Thymus (tissue), 11 donors: ENCODE results near the gene SHKBP1. TPM values are rescaled to one million over a fixed set of nuclear protein-coding genes. Genes with fewer than 3 reads are reported as not detected.

Source experiments
- DNase-seq, 9 donors: peaks; one replicate each; pipeline ENCODE4 v3.0.0-alpha.2; 2013; ENCODE audit warnings: low spot score in 9 of 9, low read depth in 6 of 9, missing footprints in 1 of 9
- H3K27ac ChIP-seq, 2 donors: one replicate each; pipeline ENCODE4 v1.5.1; 2013; ENCODE audit warnings: control low read depth in 1 of 2, low read depth in 1 of 2, low read length in 1 of 2, mild to moderate bottlenecking in 1 of 2, moderate library complexity in 1 of 2
- H3K27me3 ChIP-seq, 2 donors: one replicate each; pipeline ENCODE4 v1.5.1; 2013; ENCODE audit warnings: low read length in 1 of 2; ENCODE audit not compliant: control insufficient read depth in 2 of 2, insufficient read depth in 1 of 2
- H3K36me3 ChIP-seq, 2 donors: one replicate each; pipeline ENCODE4 v1.5.1; 2013; ENCODE audit warnings: low read length in 1 of 2, mild to moderate bottlenecking in 1 of 2, moderate library complexity in 1 of 2; ENCODE audit not compliant: control insufficient read depth in 2 of 2, insufficient read depth in 2 of 2
- H3K4me1 ChIP-seq, 2 donors: one replicate each; pipeline ENCODE4 v1.5.1; 2013; ENCODE audit warnings: low read length in 2 of 2; ENCODE audit not compliant: control insufficient read depth in 2 of 2, insufficient read depth in 2 of 2
- H3K4me3 ChIP-seq, 2 donors: one replicate each; pipeline ENCODE4 v1.5.1; 2013; ENCODE audit warnings: low read length in 2 of 2, control low read depth in 1 of 2, mild to moderate bottlenecking in 1 of 2
- H3K9me3 ChIP-seq, 2 donors: one replicate each; pipeline ENCODE4 v1.5.1; 2013; ENCODE audit warnings: low read length in 1 of 2, mild to moderate bottlenecking in 1 of 2; ENCODE audit not compliant: control insufficient read depth in 2 of 2, insufficient read depth in 1 of 2
- WGBS: extraction: QIAGEN DNeasy Blood & Tissue Kit; methylation state at CpG from one replicate; pipeline ENCODE4 v1.1.7; 2013; 5-methylcytosine and 5-hydroxymethylcytosine counted together
- polyA plus RNA-seq: library from polyadenylated mRNA; stranded (reverse); fragments of 200-250 nt; gene quantifications from one replicate; pipeline ENCODE4 v1.2.3, GENCODE V29; 2013
- total RNA-seq: library from RNA; stranded (reverse); fragments of 120-200 nt; gene quantifications from one replicate; pipeline ENCODE4 v1.2.4, GENCODE V29; 2013
- donor health status: healthy.

SHKBP1 gene
- total and polyA plus RNA-seq, 2 donors = 33.1 to 117 TPM

GRCh38 chr19:40633207-40633606 is 56.5 kb downstream of the SHKBP1 start:
- Histone ChIP-seq H3K9me3 (no peaks in the 10 kb centered on the region), H3K4me1 (peaks cover 0 to 2% of the 10 kb centered on the region in 2 donors), H3K27me3 (peaks cover 2 to 12% of the 10 kb centered on the region in 2 donors), H3K36me3 (no peaks in the 10 kb centered on the region), H3K4me3 (no peak overlapping the region), H3K27ac (no peak overlapping the region)
- 96% methylated on average over 5 of the region's 5 CpGs for WGBS
- DNase-seq = no peak

- H3K36me3 ChIP-seq = no peaks in the 10 kb centered on the region
- no peak overlapping the region for H3K27ac ChIP-seq
- 89% methylated on average over 1 of the region's 1 CpG for WGBS
- H3K27me3 ChIP-seq = peaks cover 2 to 12% of the 10 kb centered on the region in 2 donors
- no peak overlapping the region for H3K4me3 ChIP-seq
- no peaks in the 10 kb centered on the region for H3K9me3 ChIP-seq
- no peak for DNase-seq
- peaks cover 0 to 8% of the 10 kb centered on the region in 2 donors for H3K4me1 ChIP-seq
Observed at GRCh38 chr19:40638327-40638726, 61.7 kb downstream of the SHKBP1 start.

- peaks cover 0 to 6% of the 10 kb centered on the region in 2 donors for H3K27me3 ChIP-seq
- peaks cover 0 to 6% of the 10 kb centered on the region in 2 donors for H3K4me1 ChIP-seq
- no peak for DNase-seq
- H3K27ac ChIP-seq = no peak overlapping the region
- no peaks in the 10 kb centered on the region for H3K9me3 ChIP-seq
- WGBS = 95% methylated on average over 6 of the region's 6 CpGs
- no peak overlapping the region for H3K4me3 ChIP-seq
- no peaks in the 10 kb centered on the region for H3K36me3 ChIP-seq
Observed at GRCh38 chr19:40639638-40639982, 62.9 kb downstream of the SHKBP1 start.

- DNase-seq = peak in 1 of 9 donors; percentile 19
- WGBS = 8% methylated on average over 5 of the region's 5 CpGs
- H3K4me1 ChIP-seq = peaks cover 0 to 6% of the 10 kb centered on the region in 2 donors
- no peaks in the 10 kb centered on the region for H3K36me3 ChIP-seq
- H3K9me3 ChIP-seq = no peaks in the 10 kb centered on the region
- H3K4me3 ChIP-seq = no peak overlapping the region
- H3K27me3 ChIP-seq = no peaks in the 10 kb centered on the region
- no peak overlapping the region for H3K27ac ChIP-seq
Observed at GRCh38 chr19:40640744-40641143, 64.1 kb downstream of the SHKBP1 start.

Other genes with a start within 250 kb of the SHKBP1 start
- 7.3 TPM for gene C19orf47, start 228.5 kb upstream of the SHKBP1 start, total RNA-seq
- 13.9 TPM for gene C19orf47, start 228.5 kb upstream of the SHKBP1 start, polyA plus RNA-seq
- 70.3 TPM for gene PLD3, start 228.2 kb upstream of the SHKBP1 start, total RNA-seq
- gene PLD3, start 228.2 kb upstream of the SHKBP1 start, polyA plus RNA-seq = 108 TPM
- under 0.01 TPM for gene HIPK4, start 186.7 kb upstream of the SHKBP1 start, total RNA-seq
- 0.07 TPM for gene HIPK4, start 186.7 kb upstream of the SHKBP1 start, polyA plus RNA-seq
- gene PRX, start 163.5 kb upstream of the SHKBP1 start, total RNA-seq = 1.0 TPM
- gene PRX, start 163.5 kb upstream of the SHKBP1 start, polyA plus RNA-seq = 1.7 TPM
- 7.6 TPM for gene SERTAD1, start 150.9 kb upstream of the SHKBP1 start, total RNA-seq
- 15.4 TPM for gene SERTAD1, start 150.9 kb upstream of the SHKBP1 start, polyA plus RNA-seq
- gene SERTAD3, start 132.5 kb upstream of the SHKBP1 start, total RNA-seq = 17.6 TPM
- 35.2 TPM for gene SERTAD3, start 132.5 kb upstream of the SHKBP1 start, polyA plus RNA-seq
- gene BLVRB, start 111.1 kb upstream of the SHKBP1 start, total RNA-seq = 49.9 TPM
- gene BLVRB, start 111.1 kb upstream of the SHKBP1 start, polyA plus RNA-seq = 88.8 TPM
- gene SPTBN4, start 109.9 kb upstream of the SHKBP1 start, total RNA-seq = 0.24 TPM
- gene SPTBN4, start 109.9 kb upstream of the SHKBP1 start, polyA plus RNA-seq = 0.73 TPM
- 6.0 TPM for gene LTBP4, start 24.5 kb downstream of the SHKBP1 start, total RNA-seq
- gene LTBP4, start 24.5 kb downstream of the SHKBP1 start, polyA plus RNA-seq = 35.6 TPM
- gene NUMBL, start 113.8 kb downstream of the SHKBP1 start, total RNA-seq = 2.0 TPM
- gene NUMBL, start 113.8 kb downstream of the SHKBP1 start, polyA plus RNA-seq = 15.3 TPM
- 21.6 TPM for gene COQ8B, start 140.0 kb downstream of the SHKBP1 start, total RNA-seq
- 40.1 TPM for gene COQ8B, start 140.0 kb downstream of the SHKBP1 start, polyA plus RNA-seq
- gene ITPKC, start 140.2 kb downstream of the SHKBP1 start, total RNA-seq = 6.7 TPM
- gene ITPKC, start 140.2 kb downstream of the SHKBP1 start, polyA plus RNA-seq = 35.5 TPM
- 1.1 TPM for gene ACTMAP, start 173.6 kb downstream of the SHKBP1 start, total RNA-seq
- 7.4 TPM for gene ACTMAP, start 173.6 kb downstream of the SHKBP1 start, polyA plus RNA-seq
- gene SNRPA, start 174.3 kb downstream of the SHKBP1 start, total RNA-seq = 60.9 TPM
- gene SNRPA, start 174.3 kb downstream of the SHKBP1 start, polyA plus RNA-seq = 58.4 TPM
- 3.8 TPM for gene MIA, start 198.6 kb downstream of the SHKBP1 start, total RNA-seq
- gene MIA, start 198.6 kb downstream of the SHKBP1 start, polyA plus RNA-seq = 38.7 TPM
- 24.2 TPM for gene RAB4B, start 201.4 kb downstream of the SHKBP1 start, total RNA-seq
- 86.7 TPM for gene RAB4B, start 201.4 kb downstream of the SHKBP1 start, polyA plus RNA-seq
- gene EGLN2, start 222.3 kb downstream of the SHKBP1 start, total RNA-seq = 80.0 TPM
- gene EGLN2, start 222.3 kb downstream of the SHKBP1 start, polyA plus RNA-seq = 90.3 TPM